ENCODE results near the gene GPR42.
A peak's percentile ranks its signal among the peaks of the same experiment; 100 is the strongest.

Gene GPR42

GRCh38 chr19:35330475-35330874 is 40.4 kb upstream of the GPR42 start:
- DNase-seq: no peak
- TF ChIP-seq, protein P1, sequence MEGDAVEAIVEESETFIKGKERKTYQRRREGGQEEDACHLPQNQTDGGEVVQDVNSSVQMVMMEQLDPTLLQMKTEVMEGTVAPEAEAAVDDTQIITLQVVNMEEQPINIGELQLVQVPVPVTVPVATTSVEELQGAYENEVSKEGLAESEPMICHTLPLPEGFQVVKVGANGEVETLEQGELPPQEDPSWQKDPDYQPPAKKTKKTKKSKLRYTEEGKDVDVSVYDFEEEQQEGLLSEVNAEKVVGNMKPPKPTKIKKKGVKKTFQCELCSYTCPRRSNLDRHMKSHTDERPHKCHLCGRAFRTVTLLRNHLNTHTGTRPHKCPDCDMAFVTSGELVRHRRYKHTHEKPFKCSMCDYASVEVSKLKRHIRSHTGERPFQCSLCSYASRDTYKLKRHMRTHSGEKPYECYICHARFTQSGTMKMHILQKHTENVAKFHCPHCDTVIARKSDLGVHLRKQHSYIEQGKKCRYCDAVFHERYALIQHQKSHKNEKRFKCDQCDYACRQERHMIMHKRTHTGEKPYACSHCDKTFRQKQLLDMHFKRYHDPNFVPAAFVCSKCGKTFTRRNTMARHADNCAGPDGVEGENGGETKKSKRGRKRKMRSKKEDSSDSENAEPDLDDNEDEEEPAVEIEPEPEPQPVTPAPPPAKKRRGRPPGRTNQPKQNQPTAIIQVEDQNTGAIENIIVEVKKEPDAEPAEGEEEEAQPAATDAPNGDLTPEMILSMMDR (IDR thresholded peaks at IDR 0.05): no peak
- H3K27ac Mint-ChIP-seq: no peak overlapping the region
- H3K4me1 Mint-ChIP-seq: peaks cover 33% of the 10 kb centered on the region
- peaks cover 23% of the 10 kb centered on the region for H3K27me3 Mint-ChIP-seq (ENCODE audit: low read depth, poor library complexity)
- H3K4me3 Mint-ChIP-seq: no peak overlapping the region
- no peaks in the 10 kb centered on the region for H3K9me3 Mint-ChIP-seq
- H3K36me3 Mint-ChIP-seq (ENCODE audit: low read depth): no peaks in the 10 kb centered on the region

DNA sequence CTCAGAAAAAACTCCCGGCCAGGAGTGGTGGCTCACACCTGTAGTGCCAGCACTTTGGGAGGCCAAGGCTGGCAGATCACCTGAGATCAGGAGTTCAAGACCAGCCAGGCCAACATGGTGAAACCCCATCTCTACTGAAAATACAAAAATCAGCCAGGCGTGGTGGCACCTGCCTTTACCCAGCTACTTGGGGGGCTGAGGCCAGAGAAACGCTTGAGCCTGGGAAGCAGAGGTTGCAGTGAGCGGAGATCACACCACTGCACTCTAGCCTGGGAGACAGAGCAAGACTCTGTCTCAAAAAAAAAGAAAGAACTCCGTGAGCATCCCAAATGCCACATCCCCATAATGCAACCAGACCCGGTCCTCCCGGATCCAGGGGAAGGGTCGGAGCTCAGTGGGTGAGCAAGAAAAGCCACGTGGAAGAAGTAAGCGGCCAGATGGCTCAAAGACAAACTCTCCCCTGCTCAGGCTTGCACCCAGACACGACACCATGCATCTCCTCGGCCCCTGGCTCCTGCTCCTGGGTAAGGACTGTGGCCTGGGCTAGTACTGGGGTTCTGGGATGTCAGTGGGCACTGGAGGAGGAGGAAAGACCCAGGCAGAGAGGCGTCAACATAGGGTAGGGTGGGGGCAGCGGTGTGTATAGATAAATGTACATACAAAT is 39.2 kb upstream of the GPR42 start:
- no peak overlapping the region for H3K27ac Mint-ChIP-seq
- H3K4me1 Mint-ChIP-seq: peaks cover 43% of the 10 kb centered on the region
- H3K4me3 Mint-ChIP-seq: no peak overlapping the region
- no peaks in the 10 kb centered on the region for H3K9me3 Mint-ChIP-seq
- peaks cover 24% of the 10 kb centered on the region for H3K27me3 Mint-ChIP-seq (ENCODE audit: low read depth, poor library complexity)
- H3K36me3 Mint-ChIP-seq (ENCODE audit: low read depth): no peaks in the 10 kb centered on the region
- TF ChIP-seq, protein P1 (IDR thresholded peaks at IDR 0.05): no peak
- no peak for DNase-seq

- Mint-ChIP-seq H3K4me1 (peaks cover 54% of the 10 kb centered on the region), H3K9me3 (no peaks in the 10 kb centered on the region), H3K27me3 (ENCODE audit: low read depth, poor library complexity) (peaks cover 23% of the 10 kb centered on the region), H3K36me3 (ENCODE audit: low read depth) (no peaks in the 10 kb centered on the region), H3K4me3 (no peak overlapping the region), H3K27ac (no peak overlapping the region)
- no peak for DNase-seq
- TF ChIP-seq, protein P1 (IDR thresholded peaks at IDR 0.05): no peak
Observed at GRCh38 chr19:35332817-35333216, 38.1 kb upstream of the GPR42 start.

GRCh38 chr19:35334144-35334753 is 36.6 kb upstream of the GPR42 start:
- Mint-ChIP-seq H3K9me3 (no peaks in the 10 kb centered on the region), H3K27ac (no peak overlapping the region), H3K27me3 (ENCODE audit: low read depth, poor library complexity) (peaks cover 19% of the 10 kb centered on the region), H3K4me1 (peaks cover 55% of the 10 kb centered on the region), H3K4me3 (no peak overlapping the region), H3K36me3 (ENCODE audit: low read depth) (no peaks in the 10 kb centered on the region)
- DNase-seq: no peak
- TF ChIP-seq, protein P1 (IDR thresholded peaks at IDR 0.05): no peak

DNA sequence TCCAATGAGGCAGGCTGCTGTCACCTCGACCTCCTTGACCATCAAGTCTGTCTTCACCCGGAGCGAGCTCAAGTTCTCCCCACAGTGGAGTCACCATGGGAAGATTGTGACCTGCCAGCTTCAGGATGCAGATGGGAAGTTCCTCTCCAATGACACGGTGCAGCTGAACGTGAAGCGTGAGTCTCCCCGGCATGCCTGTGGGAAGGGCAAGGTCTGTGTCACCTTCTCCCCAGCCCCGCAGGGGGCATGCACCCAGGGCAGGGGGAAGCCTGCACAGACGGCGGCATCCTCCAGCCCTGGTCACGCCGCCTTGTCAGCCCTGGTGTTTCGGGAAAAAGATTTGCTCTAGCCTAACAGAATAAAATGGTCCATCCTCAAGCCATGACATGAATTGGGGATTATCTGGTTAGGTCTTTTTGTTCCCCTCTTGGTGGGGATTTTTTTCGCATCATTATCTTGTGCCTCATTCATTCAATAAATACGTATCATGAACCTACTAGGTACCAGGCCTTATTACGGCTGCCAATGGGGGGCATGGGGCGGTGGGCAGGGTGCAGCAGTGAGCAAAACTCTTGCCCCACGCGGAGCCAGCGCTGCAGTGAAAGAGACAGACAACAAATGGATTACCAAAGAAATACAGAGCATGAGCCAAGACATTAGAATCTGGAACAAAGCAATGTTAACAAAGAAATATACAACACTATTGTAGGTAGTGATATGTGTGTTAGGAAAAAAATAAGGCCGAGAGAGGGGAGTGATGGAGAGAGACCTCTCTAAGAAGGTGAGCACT is 34.5 kb upstream of the GPR42 start:
- TF ChIP-seq, protein P1 (IDR thresholded peaks at IDR 0.05): no peak
- DNase-seq: no peak
- Mint-ChIP-seq H3K9me3 (no peaks in the 10 kb centered on the region), H3K27ac (peak overlapping the region; percentile 43), H3K27me3 (ENCODE audit: low read depth, poor library complexity) (peaks cover 27% of the 10 kb centered on the region), H3K36me3 (ENCODE audit: low read depth) (no peaks in the 10 kb centered on the region), H3K4me1 (peaks cover 46% of the 10 kb centered on the region), H3K4me3 (no peak overlapping the region)
